ENCODE results near the gene TTLL9.

- TF ChIP-seq TAF1 (IDR thresholded peaks at IDR 0.05; ENCODE audit: borderline replicate concordance, low read depth, low read length) (no peak), POLR2AphosphoS5 (IDR thresholded peaks at IDR 0.05; ENCODE audit: low read depth, low read length) (no peak)
These were observed 74.9 kb downstream of the TTLL9 start for GRCh38 chr20:31945319-31945718.

All from GM12892 (cell line).